Lower lobe of right lung (tissue), 2 donors: ENCODE measurements around the gene CDK4. TPM values are rescaled to one million over a fixed set of nuclear protein-coding genes. Genes with fewer than 3 reads are reported as not detected.
A peak's percentile ranks its signal among the peaks of the same experiment; 100 is the strongest.
"Not testable (repeated sequence)": the region's sequence is repeated elsewhere in the genome, so short reads cannot be mapped to it uniquely, and the experiment has no call there.

Experiments
- ATAC-seq, 2 donors: fragments of 200-7000 bp; cut with Tn5 transposase; one replicate each; pipeline ENCODE4 v1.9.1; 2020 to 2022; ENCODE audit warnings: mild to moderate bottlenecking in 2 of 2, moderate library complexity in 2 of 2
- DNase-seq: peaks from one replicate; pipeline ENCODE4 v3.0.0-alpha.2; 2020
- H3K27ac ChIP-seq: fragments of 200-600 bp; one replicate; pipeline ENCODE4 v1.8.0; 2022
- H3K27me3 ChIP-seq: fragments of 200-600 bp; one replicate; pipeline ENCODE4 v1.8.0; 2022; ENCODE audit warnings: low read depth
- H3K36me3 ChIP-seq: fragments of 200-600 bp; one replicate; pipeline ENCODE4 v1.8.0; 2022; ENCODE audit warnings: mild to moderate bottlenecking
- H3K4me1 ChIP-seq: fragments of 200-600 bp; one replicate; pipeline ENCODE4 v1.8.0; 2022
- H3K4me3 ChIP-seq: fragments of 200-600 bp; one replicate; pipeline ENCODE4 v1.8.0; 2022; ENCODE audit warnings: mild to moderate bottlenecking
- H3K9me3 ChIP-seq: fragments of 200-600 bp; one replicate; pipeline ENCODE4 v1.8.0; 2022
- intact Hi-C: fragments of 100-400 bp; cut with DNase I; formaldehyde crosslinking; loops from one replicate; pipeline ENCODE4 v1.11.0; 2022
- total RNA-seq: library from RNA; stranded (reverse); fragmentation: NEBNext Ultra II Directional; extraction: Animal tissue kit (Norgen Biotek cat#: 25700); gene quantifications from one replicate; pipeline ENCODE4 v1.2.1, GENCODE V29; 2021
- TF ChIP-seq, protein P1 (sequence below): fragments of 200-600 bp; IDR thresholded peaks from one replicate; pipeline ENCODE4 v1.8.0; 2022; ENCODE audit warnings: antibody characterized with exemption, mild to moderate bottlenecking
- donor health status: DM: no; HTN: yes; CAD: no; lungs with severe emphysema.

Gene CDK4
- total RNA-seq, 1 donor from 2014 or later = 68.4 TPM

- Histone ChIP-seq H3K4me3 (no peak overlapping the region), H3K27ac (no peak overlapping the region), H3K9me3 (no peaks in the 10 kb centered on the region), H3K4me1 (peaks cover 27% of the 10 kb centered on the region), H3K27me3 (no peaks in the 10 kb centered on the region), H3K36me3 (peaks cover 10% of the 10 kb centered on the region)
- DNase-seq = no peak
- TF ChIP-seq, protein P1, sequence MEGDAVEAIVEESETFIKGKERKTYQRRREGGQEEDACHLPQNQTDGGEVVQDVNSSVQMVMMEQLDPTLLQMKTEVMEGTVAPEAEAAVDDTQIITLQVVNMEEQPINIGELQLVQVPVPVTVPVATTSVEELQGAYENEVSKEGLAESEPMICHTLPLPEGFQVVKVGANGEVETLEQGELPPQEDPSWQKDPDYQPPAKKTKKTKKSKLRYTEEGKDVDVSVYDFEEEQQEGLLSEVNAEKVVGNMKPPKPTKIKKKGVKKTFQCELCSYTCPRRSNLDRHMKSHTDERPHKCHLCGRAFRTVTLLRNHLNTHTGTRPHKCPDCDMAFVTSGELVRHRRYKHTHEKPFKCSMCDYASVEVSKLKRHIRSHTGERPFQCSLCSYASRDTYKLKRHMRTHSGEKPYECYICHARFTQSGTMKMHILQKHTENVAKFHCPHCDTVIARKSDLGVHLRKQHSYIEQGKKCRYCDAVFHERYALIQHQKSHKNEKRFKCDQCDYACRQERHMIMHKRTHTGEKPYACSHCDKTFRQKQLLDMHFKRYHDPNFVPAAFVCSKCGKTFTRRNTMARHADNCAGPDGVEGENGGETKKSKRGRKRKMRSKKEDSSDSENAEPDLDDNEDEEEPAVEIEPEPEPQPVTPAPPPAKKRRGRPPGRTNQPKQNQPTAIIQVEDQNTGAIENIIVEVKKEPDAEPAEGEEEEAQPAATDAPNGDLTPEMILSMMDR = no peak
- ATAC-seq = no peak
- intact Hi-C loops = no loop called here
Observed at GRCh38 chr12:57777367-57777766, 25.3 kb upstream of the CDK4 start.

DNA sequence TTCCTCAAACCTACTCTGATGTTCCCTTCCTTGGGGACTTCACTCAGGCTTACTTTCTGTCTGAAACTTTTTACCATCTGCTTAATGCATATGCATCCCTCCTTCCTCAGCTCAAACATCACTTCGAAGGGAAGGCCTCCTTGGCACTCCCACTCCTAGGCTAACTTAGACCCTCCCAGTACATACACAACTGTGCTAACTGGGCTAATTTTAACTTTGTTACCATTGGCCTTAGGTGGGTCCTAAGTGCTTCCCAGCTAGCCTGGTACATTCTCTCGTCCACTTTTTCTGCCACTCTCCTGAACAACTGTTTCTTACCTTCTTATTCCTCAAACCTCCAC, 24.1 kb upstream of the CDK4 start:
- no peak overlapping the region for H3K27ac ChIP-seq
- H3K4me3 ChIP-seq = no peak overlapping the region
- H3K27me3 ChIP-seq = no peaks in the 10 kb centered on the region
- H3K4me1 ChIP-seq = peaks cover 21% of the 10 kb centered on the region
- intact Hi-C loops = no loop called here
- DNase-seq = no peak
- peaks cover 10% of the 10 kb centered on the region for H3K36me3 ChIP-seq
- H3K9me3 ChIP-seq = no peaks in the 10 kb centered on the region
- no peak for ATAC-seq
- TF ChIP-seq, protein P1 = no peak

- H3K4me1 ChIP-seq = peaks cover 22% of the 10 kb centered on the region
- DNase-seq (no peak), ATAC-seq (no peak)
- no peaks in the 10 kb centered on the region for H3K9me3 ChIP-seq
- TF ChIP-seq, protein P1 = no peak
- H3K27ac ChIP-seq = no peak overlapping the region
- no peaks in the 10 kb centered on the region for H3K27me3 ChIP-seq
- H3K4me3 ChIP-seq = no peak overlapping the region
- H3K36me3 ChIP-seq = peaks cover 10% of the 10 kb centered on the region
- intact Hi-C loops = no loop called here
Observed at GRCh38 chr12:57775563-57776246, 23.6 kb upstream of the CDK4 start.

DNA sequence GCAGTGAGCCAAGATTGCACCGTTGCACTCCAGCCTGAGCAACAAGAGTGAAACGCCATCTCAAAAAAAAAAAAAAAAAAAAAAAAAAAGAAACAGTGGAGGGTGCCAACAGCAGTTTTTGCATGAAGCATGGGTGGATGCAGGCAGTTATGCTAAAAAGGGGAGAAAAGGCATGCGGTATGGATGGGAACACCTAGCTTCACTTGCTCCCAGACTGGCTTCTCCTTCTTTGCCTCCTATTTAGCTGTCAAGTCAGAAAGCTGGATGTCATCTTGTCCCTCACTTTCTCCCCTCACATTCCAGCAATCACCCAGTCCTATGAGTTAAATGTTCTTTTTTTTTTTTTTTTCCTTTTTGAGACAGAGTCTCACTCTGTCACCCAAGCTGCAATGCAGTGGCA, 22.9 kb upstream of the CDK4 start:
- ATAC-seq = no peak
- H3K27me3 ChIP-seq = no peaks in the 10 kb centered on the region
- intact Hi-C loops = no loop called here

DNA sequence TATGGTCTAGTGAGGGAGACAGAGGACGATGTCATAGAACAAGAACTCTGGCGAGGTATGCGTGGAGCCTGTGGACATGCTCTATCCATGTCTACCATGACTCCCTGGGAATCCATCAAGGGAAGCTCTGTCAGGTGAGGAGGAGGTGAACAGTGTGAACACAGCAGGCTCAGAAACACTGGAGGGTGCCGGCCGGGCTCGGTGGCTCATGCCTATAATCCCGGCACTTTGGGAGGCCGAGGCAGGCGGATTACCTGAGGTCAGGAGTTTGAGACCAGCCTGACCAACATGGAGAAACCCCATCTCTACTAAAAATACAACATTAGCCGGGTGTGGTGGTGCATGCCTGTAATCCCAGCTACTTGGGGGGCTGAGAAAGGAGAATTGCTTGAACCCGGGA, 22.5 kb upstream of the CDK4 start:
- Histone ChIP-seq H3K4me1 (peaks cover 21% of the 10 kb centered on the region), H3K36me3 (peaks cover 17% of the 10 kb centered on the region)
- DNase-seq, H3K27ac ChIP-seq, H3K4me3 ChIP-seq, H3K27me3 ChIP-seq, intact Hi-C loops, ATAC-seq, H3K9me3 ChIP-seq: not testable (repeated sequence)

More for the DNA sequence above, 22.9 kb upstream of the CDK4 start:
- Histone ChIP-seq H3K27ac (no peak overlapping the region), H3K4me3 (no peak overlapping the region), H3K9me3 (no peaks in the 10 kb centered on the region), H3K36me3 (peaks cover 13% of the 10 kb centered on the region), H3K4me1 (peaks cover 21% of the 10 kb centered on the region)
- no peak for DNase-seq
- TF ChIP-seq, protein P1 = no peak

DNA sequence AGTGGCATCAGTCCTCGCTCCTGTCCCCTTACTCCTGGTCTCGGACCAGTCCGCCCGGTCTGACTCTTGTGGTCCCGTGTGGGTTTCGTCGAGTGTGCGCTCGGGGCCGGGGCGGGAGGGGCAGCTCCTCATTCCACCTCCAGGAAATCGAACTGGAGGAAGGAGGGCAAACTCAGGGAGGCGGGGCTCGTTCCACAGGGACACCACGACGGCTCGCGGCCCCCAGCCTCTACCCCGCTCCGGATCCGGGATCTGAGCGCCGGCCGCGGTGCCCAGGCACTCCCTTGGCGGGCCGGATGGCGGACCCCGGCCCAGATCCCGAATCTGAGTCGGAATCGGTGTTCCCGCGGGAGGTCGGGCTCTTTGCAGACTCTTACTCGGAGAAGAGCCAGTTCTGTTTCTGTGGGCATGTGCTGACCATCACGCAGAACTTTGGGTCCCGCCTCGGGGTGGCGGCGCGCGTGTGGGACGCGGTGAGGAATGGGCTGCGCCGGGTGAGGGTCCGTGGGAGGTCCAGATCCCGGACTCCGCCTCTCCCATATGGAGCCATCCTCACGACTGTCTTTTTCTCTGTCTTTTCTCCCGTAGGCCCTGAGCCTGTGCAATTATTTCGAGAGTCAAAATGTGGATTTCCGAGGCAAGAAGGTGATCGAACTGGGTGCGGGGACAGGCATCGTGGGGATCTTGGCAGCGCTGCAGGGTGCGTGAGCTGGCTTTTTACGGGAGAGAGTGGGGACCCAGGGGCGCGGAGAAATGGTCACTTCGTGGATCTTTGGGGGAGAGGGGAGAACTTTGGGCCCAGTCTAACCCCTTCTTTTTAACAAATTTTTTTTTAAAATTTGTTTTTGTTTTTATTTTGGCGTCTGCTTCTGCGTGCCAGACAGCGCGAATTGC, 20.6 kb upstream of the CDK4 start, which contains the start of gene EEF1AKMT3:
Gene EEF1AKMT3 (plus strand): TSS at position 186 of the 894 bp plus-strand sequence. CDS start 111 bp downstream, at position 297.
- TF ChIP-seq, protein P1 = no peak
- Histone ChIP-seq H3K36me3 (peaks cover 29% of the 10 kb centered on the region), H3K4me1 (peaks cover 21% of the 10 kb centered on the region), H3K27me3 (no peaks in the 10 kb centered on the region), H3K4me3 (peak within 1 kb of the TSS; percentile 93), H3K9me3 (no peaks in the 10 kb centered on the region), H3K27ac (peak within 1 kb of the TSS; percentile 91)
- DNase-seq (peak; percentile 79), ATAC-seq (peak; percentile 71 to 84)
- intact Hi-C loops = no loop called here
